ENCODE results near the gene ANXA10. TPM values are rescaled to one million over a fixed set of nuclear protein-coding genes. Genes with fewer than 3 reads are reported as not detected.

The ANXA10 gene
- total and polyA plus RNA-seq, 2 donors (not counting 3 experiments of a cell fraction or from before 2014, with no cell fraction given) = not detected

GRCh38 chr4:168059251-168059650 lies 33.1 kb upstream of the ANXA10 start:
- TF ChIP-seq FOS (IDR thresholded peaks at IDR 0.05; ENCODE audit: borderline replicate concordance, insufficient read depth, low read length) = no peak
- no peak for TF ChIP-seq MAX (IDR thresholded peaks at IDR 0.05; ENCODE audit: insufficient read depth, insufficient read length)
- no peak for TF ChIP-seq MYC (IDR thresholded peaks at IDR 0.05; ENCODE audit: low read depth, low read length)
- TF ChIP-seq GATA2 (IDR thresholded peaks at IDR 0.05; ENCODE audit: insufficient read depth, insufficient read length, low read depth, low read length) = no peak
- TF ChIP-seq EZH2 (IDR thresholded peaks at IDR 0.05; ENCODE audit: borderline replicate concordance, low read depth, low read length, severe bottlenecking) = no peak
- no peak for TF ChIP-seq JUN (IDR thresholded peaks at IDR 0.05; ENCODE audit: borderline replicate concordance, insufficient read depth, insufficient read length, low read depth)
- TF ChIP-seq CTCF (IDR thresholded peaks at IDR 0.05; ENCODE audit: extremely low read depth in 1 of 2, insufficient read depth in 1 of 2, low read depth in 1 of 2, low read length in 2 of 2) = no peak
- no peak for TF ChIP-seq POLR2AphosphoS5 (IDR thresholded peaks at IDR 0.05; ENCODE audit: insufficient read depth, low read depth, low read length)
- H3K27me3 ChIP-seq (ENCODE audit: control insufficient read depth in 2 of 2, insufficient read depth in 2 of 2, low read length in 2 of 2) = no peaks in the 10 kb centered on the region
- H3K27ac ChIP-seq (ENCODE audit: insufficient read depth, low read depth, low read length) = no peak overlapping the region
- dilution Hi-C loops (cut with MboI; ENCODE audit: extremely low pct_ligation_motif_present, low sequenced_read_pairs) (no loop called here), intact Hi-C loops (cut with micrococcal nuclease) (no loop called here)
- H3K9ac ChIP-seq (replicated peaks; ENCODE audit: extremely low read depth, insufficient read depth, low read length) = no peak overlapping the region
- H3K36me3 ChIP-seq (ENCODE audit: control insufficient read depth in 2 of 2, extremely low read depth in 1 of 2, insufficient read depth in 2 of 2, low read length in 2 of 2) = no peaks in the 10 kb centered on the region
- no peak overlapping the region for H3K4me3 ChIP-seq (replicated peaks in 1 of 3; ENCODE audit: insufficient read depth in 1 of 3, low read depth in 1 of 3, low read length in 3 of 3)
- no peaks in the 10 kb centered on the region for H4K20me1 ChIP-seq (replicated peaks; ENCODE audit: control insufficient read depth, extremely low read depth, insufficient read depth, low read length)
- no peak for DNase-seq (ENCODE audit: low read depth, low spot score)
- no peak for FAIRE-seq
- no peaks in the 10 kb centered on the region for H3K9me3 ChIP-seq (replicated peaks; ENCODE audit: control insufficient read depth, insufficient read depth, low read length)
- no peak overlapping the region for H3K4me2 ChIP-seq (ENCODE audit: insufficient read depth, low read length)
- H3K4me1 ChIP-seq (ENCODE audit: control insufficient read depth, extremely low read depth, insufficient read depth, low read length) = no peaks in the 10 kb centered on the region
- no peak overlapping the region for H2AFZ ChIP-seq (ENCODE audit: low read depth, low read length)
- BruUV-seq (replicated peaks) = no TSS peak
- no peaks in the 10 kb centered on the region for H3K79me2 ChIP-seq (ENCODE audit: control insufficient read depth, insufficient read depth, low read length)
- POLR2A ChIA-PET = no interaction called here
- CTCF ChIA-PET = no interaction called here
- H3K9me1 ChIP-seq (replicated peaks; ENCODE audit: control insufficient read depth, extremely low read depth, insufficient read depth, low read length) = no peaks in the 10 kb centered on the region
